NCI-H187 (cell line): ENCODE results near the gene CHAF1A.

ENCODE experiments used
- DNase-seq, 2 experiments: peaks; one replicate each; lab custom pipeline; 2025; lab: John Stamatoyannopoulos, UW

CHAF1A gene

GRCh38 chr19:4380254-4380727, 22.1 kb upstream of the CHAF1A start:
- no peak for DNase-seq

DNA sequence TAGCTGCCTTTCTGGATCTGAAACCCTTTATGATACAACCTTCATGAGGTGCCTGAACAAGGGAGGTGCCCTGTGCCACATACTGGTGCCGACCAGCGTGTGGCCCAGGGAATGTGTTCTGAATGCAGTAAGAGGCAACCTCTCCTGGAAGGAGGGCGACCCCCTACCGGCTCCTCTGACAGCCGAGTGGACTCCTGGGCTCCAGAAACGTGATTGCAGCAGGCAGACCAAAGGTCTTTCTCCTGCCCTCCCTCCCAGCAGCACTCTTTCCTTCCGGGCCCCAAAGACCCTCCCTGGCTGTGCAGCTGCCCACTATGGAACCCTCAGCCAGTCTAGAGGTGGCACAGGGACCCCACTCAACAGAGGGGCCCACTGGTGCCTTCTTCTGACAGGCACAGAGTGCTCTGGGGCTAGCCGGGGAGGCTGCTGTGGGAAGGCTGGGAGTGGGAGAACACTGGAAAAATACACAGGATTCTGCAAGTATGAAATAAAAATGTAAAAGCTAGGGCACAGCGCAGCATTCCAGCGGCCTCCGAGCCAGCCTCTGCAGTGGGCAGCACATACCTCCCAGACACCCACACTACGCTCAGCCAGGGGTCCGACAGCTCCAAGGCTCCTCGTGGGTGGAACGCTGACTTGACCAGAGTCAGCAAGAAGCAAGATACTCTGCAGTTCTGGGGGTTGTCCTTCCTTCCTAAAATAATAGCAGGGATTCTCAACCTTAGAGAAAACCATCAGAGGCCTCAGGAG, 17.0 kb upstream of the CHAF1A start:
- no peak for DNase-seq

DNA sequence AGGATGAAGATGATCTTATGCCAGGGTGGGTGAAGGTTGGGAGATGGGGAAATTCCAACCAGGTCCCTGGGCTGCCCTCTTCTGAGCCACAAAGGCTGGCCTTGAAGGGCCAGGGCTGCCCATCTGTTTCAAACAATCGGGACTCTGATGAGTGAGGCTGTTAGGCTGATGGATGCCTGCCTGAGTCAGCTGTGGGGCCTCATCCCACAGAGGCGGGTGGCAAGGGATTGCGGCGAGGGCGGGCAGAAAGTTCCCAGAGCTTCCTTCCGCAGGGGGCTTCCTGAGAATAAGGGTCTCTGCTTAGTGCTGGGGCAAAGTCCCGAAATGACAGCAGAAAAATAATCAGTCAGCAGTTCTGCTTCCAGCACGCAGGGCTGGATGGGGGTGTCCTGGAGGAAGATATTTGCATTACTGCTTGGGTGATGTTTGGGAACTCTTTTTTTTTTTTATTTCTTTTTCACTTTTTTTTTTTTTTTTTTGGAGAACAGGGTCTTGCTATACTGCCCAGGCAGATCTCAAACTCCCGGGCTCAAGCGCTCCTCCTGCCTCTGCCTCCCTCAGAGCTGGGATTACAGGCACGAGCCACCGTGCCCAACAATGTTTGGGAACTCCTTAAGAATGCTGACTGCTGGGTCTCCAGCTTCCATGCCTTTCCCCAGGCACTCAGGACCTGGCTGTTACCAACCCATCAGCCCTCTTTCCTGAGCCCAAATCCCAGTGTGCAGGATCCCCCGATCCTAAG, 16.2 kb upstream of the CHAF1A start:
- DNase-seq: no peak

DNA sequence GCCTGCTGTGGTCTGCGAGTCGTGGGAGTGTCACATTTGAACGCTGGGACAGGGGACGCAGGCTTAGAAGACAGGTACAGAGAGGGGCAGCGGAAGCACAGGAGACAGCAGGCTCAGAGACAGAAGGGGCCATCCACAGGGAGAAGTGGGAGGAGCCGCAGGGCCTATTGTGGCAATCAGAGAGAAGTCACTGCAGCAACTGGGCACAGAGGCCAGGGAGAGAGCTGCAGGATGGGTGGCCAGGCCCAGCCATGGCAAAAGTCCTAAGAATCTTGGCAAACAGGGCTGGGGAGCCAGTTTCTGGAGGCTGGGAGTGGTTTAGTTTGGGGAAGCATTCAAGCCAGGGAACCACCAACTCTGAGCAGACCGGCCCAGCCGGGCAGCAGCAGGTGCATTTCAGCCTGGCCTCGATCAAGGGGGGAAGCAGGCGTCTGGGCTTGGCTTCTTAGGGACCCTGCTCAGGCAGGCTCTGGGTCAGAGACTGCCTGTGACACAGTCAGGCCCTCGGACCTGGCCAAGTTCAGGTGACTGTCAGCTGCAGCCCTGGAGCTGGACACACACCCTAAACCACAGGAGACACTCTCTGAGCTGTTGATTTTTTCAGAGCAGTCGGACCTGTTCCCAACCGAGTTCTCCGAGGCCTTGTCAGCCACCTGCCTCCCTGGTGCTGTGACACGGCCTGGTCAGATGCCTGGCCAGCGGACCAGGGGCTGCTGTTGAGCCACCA, 13.9 kb upstream of the CHAF1A start:
- DNase-seq: no peak

DNA sequence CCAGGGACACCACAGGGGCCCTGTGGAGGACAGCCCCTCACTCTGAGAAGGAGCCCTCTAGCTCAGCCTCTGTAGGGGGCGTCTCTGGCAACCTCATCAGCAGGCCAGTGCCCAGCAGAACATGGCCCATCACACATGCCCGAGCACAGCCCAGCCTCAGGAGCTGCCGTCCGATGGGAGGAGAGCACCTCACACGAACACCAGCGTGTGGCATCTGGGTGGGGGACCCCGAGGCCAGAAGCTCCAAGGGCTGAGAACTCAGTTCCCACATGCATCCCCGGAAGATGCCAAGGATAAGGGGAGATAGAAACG, 13.4 kb upstream of the CHAF1A start:
- DNase-seq: no peak

- no peak for DNase-seq
Measured at GRCh38 chr19:4389511-4390016, 12.9 kb upstream of the CHAF1A start.

DNA sequence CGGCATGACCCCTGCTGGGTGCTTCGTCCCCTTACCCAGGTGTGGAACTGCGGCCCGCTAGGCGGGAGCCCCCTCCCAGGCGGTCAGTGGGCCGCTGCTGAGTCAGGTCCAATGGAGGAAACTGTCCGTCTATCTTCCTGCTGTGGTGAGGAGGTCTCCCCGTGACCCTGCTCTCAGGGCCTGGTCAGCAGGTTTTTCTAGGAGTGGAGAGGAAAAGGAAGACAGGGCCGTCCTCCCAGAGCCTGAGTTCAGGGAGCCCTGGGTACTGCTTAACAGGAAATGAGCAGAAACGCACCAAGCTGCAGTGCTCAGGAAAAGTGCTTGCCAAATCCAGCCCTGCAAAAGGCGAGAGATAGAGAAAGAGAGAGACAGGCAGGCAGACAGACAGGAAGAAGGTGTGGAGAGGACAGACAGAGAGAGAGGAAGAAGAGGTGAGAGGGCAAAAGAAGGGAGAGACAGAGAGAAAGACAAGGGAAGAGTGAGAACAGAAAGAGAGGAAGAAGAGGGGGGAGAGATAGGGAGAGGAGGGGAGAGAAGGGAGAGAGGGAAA, 12.3 kb upstream of the CHAF1A start:
- no peak for DNase-seq

GRCh38 chr19:4390567-4391305, 11.7 kb upstream of the CHAF1A start:
- DNase-seq: no peak

GRCh38 chr19:4391306-4391693, 11.1 kb upstream of the CHAF1A start:
- DNase-seq: no peak

- no peak for DNase-seq
Measured at GRCh38 chr19:4391701-4392483, 10.5 kb upstream of the CHAF1A start.

DNA sequence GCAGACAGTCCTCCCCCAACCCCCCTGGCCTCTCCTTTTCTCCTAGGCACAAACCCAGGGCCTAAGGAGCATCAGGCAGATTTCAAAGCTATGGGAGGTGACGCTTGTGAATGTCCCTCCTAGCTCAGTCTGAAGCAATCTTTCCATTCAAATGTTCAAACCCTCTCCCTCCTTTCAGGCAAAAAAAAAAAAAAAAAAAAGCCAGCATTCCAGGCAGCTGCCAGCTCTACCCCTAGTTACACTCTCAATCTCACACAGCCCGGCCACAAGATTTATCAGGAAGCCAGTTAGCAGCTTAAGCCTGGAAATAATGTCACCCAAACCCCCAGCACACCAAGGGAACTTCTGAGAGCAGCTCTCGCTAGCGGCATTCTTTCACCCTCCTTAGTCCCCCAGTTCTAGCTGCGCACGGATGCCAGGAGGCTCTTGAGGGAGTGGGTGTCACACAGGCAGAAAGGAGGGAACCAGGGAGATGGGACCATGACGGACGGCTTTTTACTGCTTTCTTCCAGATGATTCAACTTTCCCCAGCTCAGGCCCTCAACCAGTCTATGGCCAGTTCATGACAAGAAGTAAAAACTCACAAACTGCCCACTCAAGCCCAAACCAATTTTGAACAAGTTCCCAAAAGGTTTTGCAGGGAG, 8.4 kb upstream of the CHAF1A start:
- DNase-seq: no peak

DNA sequence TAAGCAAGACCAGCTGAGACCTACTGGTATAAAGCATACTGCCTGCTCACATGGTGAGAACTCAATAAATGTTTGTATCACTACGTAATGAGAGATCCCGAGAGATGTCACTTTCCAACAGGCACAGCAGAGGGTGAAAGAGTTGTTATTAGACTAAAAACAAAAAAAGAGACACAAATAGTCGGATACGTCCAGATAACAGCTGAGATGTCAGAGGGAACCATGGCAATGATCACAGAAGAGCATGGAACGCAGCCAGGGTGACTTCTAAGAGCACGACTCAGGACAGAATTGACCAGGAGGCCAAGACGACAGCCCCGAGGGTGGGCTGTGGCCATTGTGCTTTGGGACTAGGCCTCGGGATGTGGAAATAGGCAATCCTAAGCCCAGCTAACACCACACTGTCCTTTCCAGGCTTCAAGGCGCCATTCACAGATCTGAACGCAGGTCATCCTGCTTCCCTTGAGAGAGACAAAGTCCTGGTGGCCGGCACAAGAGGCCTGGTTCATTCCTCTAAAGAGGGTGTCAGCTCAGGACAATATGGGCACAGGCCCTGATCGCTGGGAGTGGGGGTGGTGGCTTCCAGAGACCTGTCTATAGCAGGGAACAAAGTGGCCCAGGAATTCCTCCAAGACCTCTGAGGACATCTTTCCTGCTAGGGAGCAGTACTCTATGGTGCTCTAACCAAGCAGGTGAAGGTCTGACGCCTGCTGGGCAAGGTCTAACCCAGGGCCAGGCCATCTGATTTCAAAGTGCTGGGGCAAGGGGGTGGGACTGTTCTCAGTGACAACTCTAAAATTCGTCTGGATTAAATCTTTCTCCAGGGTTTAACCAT, 5.3 kb upstream of the CHAF1A start:
- DNase-seq: no peak

DNA sequence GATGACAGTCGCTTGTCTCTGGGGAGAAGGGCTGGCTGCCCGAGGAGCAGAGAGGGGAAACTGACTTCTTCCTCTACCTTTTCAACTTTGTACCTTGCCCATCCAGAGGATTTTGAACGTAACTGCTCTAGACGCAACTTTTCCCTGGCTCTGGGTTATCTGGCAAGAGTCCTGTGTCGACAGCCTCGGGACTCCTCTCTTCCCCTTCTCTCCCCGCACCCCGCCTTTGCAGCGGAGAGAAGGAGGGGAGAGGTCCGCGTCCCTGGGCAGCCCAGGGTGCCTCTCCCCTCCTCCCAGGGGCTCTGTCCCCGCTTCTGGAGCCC, 2.7 kb upstream of the CHAF1A start:
- no peak for DNase-seq

DNA sequence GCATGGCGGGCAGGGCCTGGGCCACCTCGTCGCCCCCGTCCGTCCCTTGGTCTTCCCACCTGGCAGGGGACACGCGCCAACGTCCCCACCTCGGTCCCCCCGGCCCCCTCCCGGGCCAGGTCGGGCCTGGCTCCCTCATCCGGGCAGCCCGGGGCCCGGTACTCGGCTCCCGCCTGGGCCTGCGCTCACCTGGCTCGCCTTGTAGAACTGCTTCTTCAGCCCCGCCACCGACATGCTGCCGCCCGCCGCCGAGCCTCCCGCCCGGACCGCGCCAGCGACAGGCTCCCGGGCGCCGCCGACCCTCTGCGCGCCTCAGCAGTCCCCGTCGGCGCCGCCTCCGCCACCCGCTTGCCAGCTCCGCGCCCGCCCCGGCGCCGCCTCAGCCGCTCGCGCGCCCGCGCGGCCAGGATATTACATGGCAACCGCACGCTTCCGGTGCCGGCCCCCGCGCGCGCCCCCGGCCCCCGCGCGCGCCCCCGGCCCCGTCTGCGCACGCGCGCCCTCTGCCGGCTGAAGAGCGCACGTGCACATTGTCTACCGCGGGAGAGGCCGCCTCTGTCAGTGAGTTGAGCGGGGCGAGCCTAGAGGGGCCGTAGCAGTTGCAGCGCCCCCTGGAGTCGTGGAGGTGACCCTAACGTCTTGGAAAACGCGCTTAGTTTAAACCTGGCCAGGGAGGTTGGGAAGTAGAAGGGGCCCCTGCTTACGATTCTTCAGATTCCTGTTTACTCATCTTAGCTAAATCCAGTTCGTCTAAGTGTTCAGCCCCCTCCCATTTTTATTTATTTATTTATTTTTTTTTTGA, 2.1 kb upstream of the CHAF1A start, which contains the start of gene SH3GL1:
Gene SH3GL1, minus strand, starts transcription at position 413 of the 802 bp plus-strand sequence. Its CDS starts 179 bp downstream, at position 234.
- DNase-seq: peak; percentile 86 to 97

DNA sequence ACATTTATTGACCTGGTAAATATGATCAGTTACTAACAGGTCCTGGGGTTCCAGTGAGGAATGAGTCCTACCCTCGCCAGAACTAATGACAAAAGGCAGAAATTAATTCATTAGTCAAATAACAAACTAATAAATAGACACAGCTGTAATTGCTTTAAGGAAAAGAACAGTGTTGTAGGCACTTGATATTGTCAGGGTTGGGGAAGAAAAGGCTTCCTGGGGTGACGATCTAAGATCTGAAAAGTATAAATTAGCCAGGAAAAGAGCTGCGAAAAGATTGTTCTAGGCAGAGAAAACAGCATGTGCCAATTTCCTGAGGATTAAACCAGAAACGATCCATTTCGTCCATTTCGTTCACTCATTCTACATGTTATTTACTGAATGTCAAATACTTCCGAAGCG, 670 bp upstream of the CHAF1A start:
- DNase-seq: no peak

- no peak for DNase-seq
Measured at GRCh38 chr19:4403005-4403761, 743 bp downstream of the CHAF1A start.

- no peak for DNase-seq
Measured at GRCh38 chr19:4405977-4406376, 3.5 kb downstream of the CHAF1A start.

- DNase-seq: no peak
Measured at GRCh38 chr19:4406626-4407025, 4.2 kb downstream of the CHAF1A start.
